Right lobe of liver (tissue), 6 donors: ENCODE measurements around the gene SMC4. TPM values are rescaled to one million over a fixed set of nuclear protein-coding genes. Genes with fewer than 3 reads are reported as not detected.
A peak's percentile ranks its signal among the peaks of the same experiment; 100 is the strongest.

ENCODE experiments used
- ATAC-seq, 4 donors: fragments of 200-7000 bp; cut with Tn5 transposase; one replicate each; pipeline ENCODE4 v1.9.1; 2020; ENCODE audit warnings: mild to moderate bottlenecking in 4 of 4, moderate library complexity in 4 of 4
- DNase-seq, 3 donors: peaks; one replicate each; pipeline ENCODE4 v3.0.0-alpha.2; 2020
- H3K27ac ChIP-seq, 3 donors: fragments of 200-600 bp; one replicate each; pipeline ENCODE4 v1.8.0; 2022
- H3K27me3 ChIP-seq, 2 donors: fragments of 200-600 bp; one replicate each; pipeline ENCODE4 v1.8.0; 2022
- H3K36me3 ChIP-seq, 4 donors: fragments of 200-600 bp; sonication (generic) in 1 of 4; one replicate each; pipeline versions ENCODE4 v1.5.1 to v1.8.0; 2017 to 2022; ENCODE audit warnings: control low read depth in 1 of 4
- H3K4me1 ChIP-seq, 4 donors: fragments of 200-600 bp; sonication (generic) in 1 of 4; one replicate each; pipeline versions ENCODE4 v1.5.1 to v1.8.0; 2017 to 2022; ENCODE audit warnings: control low read depth in 1 of 4
- H3K4me3 ChIP-seq, 3 donors: fragments of 200-600 bp; one replicate each; pipeline ENCODE4 v1.8.0; 2022
- H3K9me3 ChIP-seq, 4 donors: fragments of 200-600 bp; sonication (generic) in 1 of 4; one replicate each; pipeline versions ENCODE4 v1.5.1 to v1.8.0; 2017 to 2022; ENCODE audit warnings: control low read depth in 1 of 4
- CTCF ChIP-seq, 4 donors: fragments of 200-600 bp in 3 of 4; fragments of 450-650 bp in 1 of 4; IDR thresholded peaks; one replicate each; pipeline versions ENCODE4 v1.5.1 to v1.8.0; 2016 to 2022; ENCODE audit warnings: antibody characterized with exemption in 4 of 4, mild to moderate bottlenecking in 2 of 4
- POLR2A ChIP-seq: fragments of 450-650 bp; IDR thresholded peaks from one replicate; pipeline ENCODE4 v1.6.1; 2017; ENCODE audit warnings: antibody characterized with exemption, mild to moderate bottlenecking
- WGBS: methylation state at CpG from one replicate; pipeline ENCODE4 v1.1.6; 2018; ENCODE audit warnings: low coverage, low lambda C conversion rate; ENCODE audit not compliant: insufficient coverage; ENCODE audit errors: missing lambda C conversion rate; 5-methylcytosine and 5-hydroxymethylcytosine counted together
- intact Hi-C, 2 donors: fragments of 100-400 bp; cut with DNase I; formaldehyde crosslinking; loops; one replicate each; pipeline versions ENCODE4 v1.11.2 to v1.14.1; 2022
- total RNA-seq, 6 experiments: library from RNA; depleted of rRNA in 2 of 6; stranded (reverse); fragments of >200 nt in 2 of 6; fragmentation: NEBNext Ultra II Directional in 3 of 6; extraction: Animal tissue kit (Norgen Biotek cat#: 25700) in 3 of 6; gene quantifications; one replicate each; pipeline versions ENCODE4 v1.1.0 to v1.2.4, GENCODE V29; 2016 to 2023
- donor health status: DM: no; HTN: yes; CAD: no.
- donor health status: DM: no; HTN: no; CAD: no.
- donor health status: DM: no; HTN: no; CAD: no.
- donor health status: DM: no; HTN: yes; CAD: no.
- donor health status: DM: no; HTN: yes; CAD: no.

SMC4 gene
- total RNA-seq, 6 experiments from 2014 or later = 11.3 to 26.7 (median 18.1) TPM

DNA sequence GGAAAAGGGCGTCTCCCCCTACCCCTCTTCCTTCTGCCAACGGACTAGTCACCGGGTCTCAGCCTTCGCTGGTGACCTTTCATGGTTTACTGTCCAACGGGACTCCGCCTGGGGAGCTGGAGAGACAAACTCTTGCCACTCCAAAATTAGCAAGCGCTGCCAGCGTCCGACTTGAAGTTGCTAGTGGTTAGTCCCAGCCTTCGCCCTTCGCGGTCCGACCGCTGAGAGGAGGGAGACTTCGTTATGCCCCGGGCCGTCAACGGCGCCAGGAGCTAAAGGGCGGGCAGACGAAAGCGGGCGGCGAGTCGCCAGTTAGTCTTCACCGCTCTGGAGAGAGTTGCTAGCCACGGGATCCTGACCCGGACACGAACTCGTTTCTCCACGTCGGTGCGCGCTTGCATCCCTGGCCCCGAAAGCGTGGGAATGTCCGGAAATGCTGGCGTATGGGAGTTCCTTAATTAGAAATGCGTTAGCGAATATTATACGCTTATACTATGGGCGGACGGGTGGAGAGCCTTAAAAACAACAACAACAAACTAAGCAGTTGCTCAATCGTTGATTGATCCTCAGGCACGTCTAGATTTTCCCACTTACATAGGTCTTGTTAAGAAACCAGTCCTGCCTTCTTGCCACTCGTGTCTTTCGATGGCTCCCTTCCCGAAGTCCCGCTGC lies 716 bp downstream of the SMC4 start:
- no peaks in the 10 kb centered on the region for H3K27me3 ChIP-seq
- H3K4me3 ChIP-seq = peak overlapping the region; percentile 70 to 83 (median 78)
- TF ChIP-seq CTCF (IDR thresholded peaks at IDR 0.05) (no peak), POLR2A (no peak)
- intact Hi-C loops = no loop called here
- H3K36me3 ChIP-seq = no peaks in the 10 kb centered on the region
- DNase-seq (peak; percentile 68 to 78 (median 70)), ATAC-seq (peak; percentile 32 to 51 (median 42))
- no peaks in the 10 kb centered on the region for H3K9me3 ChIP-seq
- H3K27ac ChIP-seq = peak overlapping the region; percentile 77 to 88 (median 81)
- under 1% methylated on average over 21 of the region's 49 CpGs for WGBS
- peaks cover 0 to 14% (median 0%) of the 10 kb centered on the region in 4 donors for H3K4me1 ChIP-seq

DNA sequence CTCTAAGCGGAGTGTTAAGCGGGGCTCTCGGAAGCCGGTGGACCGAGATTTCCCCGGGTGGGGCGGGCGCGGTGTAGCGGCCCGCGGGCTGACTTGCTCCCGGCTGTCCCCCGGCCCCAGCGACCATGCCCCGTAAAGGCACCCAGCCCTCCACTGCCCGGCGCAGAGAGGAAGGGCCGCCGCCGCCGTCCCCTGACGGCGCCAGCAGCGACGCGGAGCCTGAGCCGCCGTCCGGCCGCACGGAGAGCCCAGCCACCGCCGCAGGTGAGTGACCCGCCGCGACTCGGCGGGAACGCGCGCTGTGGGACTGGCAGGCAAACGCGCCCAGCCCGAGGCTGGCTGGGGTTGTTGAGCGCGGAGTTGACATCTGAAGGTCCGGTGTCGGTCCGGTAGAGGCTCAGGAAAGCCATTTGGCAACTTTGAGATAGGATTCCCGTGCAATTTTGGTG lies 1.3 kb downstream of the SMC4 start:
- peak; percentile 50 to 74 (median 62) for DNase-seq
- peak; percentile 16 to 59 (median 52) for ATAC-seq
- no peaks in the 10 kb centered on the region for H3K9me3 ChIP-seq
- H3K4me3 ChIP-seq = peak overlapping the region; percentile 70 to 83 (median 78)
- peak overlapping the region; percentile 77 to 88 (median 81) for H3K27ac ChIP-seq
- H3K36me3 ChIP-seq = no peaks in the 10 kb centered on the region
- peaks cover 0 to 14% (median 0%) of the 10 kb centered on the region in 4 donors for H3K4me1 ChIP-seq
- no peaks in the 10 kb centered on the region for H3K27me3 ChIP-seq
- no peak for TF ChIP-seq CTCF (IDR thresholded peaks at IDR 0.05)
- TF ChIP-seq POLR2A = no peak
- WGBS = 0% methylated on average over 6 of the region's 51 CpGs
- intact Hi-C loops = no loop called here

GRCh38 chr3:160401291-160402095 lies 2.0 kb downstream of the SMC4 start:
- Histone ChIP-seq H3K36me3 (no peaks in the 10 kb centered on the region), H3K4me3 (peak overlapping the region; percentile 70 to 83 (median 78)), H3K9me3 (no peaks in the 10 kb centered on the region), H3K27me3 (no peaks in the 10 kb centered on the region), H3K27ac (peak overlapping the region; percentile 77 to 88 (median 81)), H3K4me1 (peaks cover 0 to 14% (median 0%) of the 10 kb centered on the region in 4 donors)
- no peak for DNase-seq
- intact Hi-C loops = no loop called here
- no peak for TF ChIP-seq CTCF (IDR thresholded peaks at IDR 0.05)
- no peak for TF ChIP-seq POLR2A
- ATAC-seq = no peak
- 6% methylated on average over 16 of the region's 16 CpGs for WGBS

DNA sequence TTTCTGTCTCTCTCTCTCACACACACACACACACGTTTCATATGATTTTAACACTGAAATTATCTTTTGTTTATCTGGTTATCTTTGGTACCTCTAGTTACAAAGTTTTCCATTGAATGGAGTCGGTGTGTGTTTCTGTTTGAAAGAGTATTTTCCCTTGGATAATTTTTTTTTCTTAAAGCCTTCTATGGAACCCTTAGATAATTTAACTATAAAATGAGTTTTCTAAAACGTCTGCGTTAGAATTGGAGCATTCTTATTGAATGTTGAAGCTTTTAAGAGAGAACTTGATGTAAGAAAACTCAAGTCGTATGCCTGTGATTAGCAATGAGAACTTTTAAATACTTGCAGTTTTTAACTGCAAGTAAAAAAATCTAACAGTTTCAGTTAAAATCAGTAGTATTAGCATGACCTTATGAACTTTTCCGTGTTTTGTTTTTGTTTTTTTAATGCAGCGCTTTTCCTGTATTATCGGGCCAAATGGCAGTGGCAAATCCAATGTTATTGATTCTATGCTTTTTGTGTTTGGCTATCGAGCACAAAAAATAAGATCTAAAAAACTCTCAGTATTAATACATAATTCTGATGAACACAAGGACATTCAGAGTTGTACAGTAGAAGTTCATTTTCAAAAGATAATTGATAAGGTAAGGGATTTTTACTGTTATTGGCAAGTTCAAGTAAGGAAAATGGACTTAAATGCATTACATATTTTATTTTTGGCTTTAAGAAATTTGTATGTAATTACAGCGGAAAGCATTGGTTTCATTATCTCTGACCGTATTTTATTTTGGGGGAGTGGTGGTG lies 3.0 kb downstream of the SMC4 start:
- peak overlapping the region in 2 of 3 donors; percentile 9 to 77 for H3K27ac ChIP-seq
- intact Hi-C loops = no loop called here
- no peak overlapping the region for H3K4me3 ChIP-seq
- DNase-seq (no peak), ATAC-seq (no peak)
- H3K27me3 ChIP-seq = no peaks in the 10 kb centered on the region
- TF ChIP-seq POLR2A = no peak
- no peak for TF ChIP-seq CTCF (IDR thresholded peaks at IDR 0.05)
- peaks cover 0 to 14% (median 0%) of the 10 kb centered on the region in 4 donors for H3K4me1 ChIP-seq
- no peaks in the 10 kb centered on the region for H3K9me3 ChIP-seq
- H3K36me3 ChIP-seq = peaks cover 0 to 4% (median 0%) of the 10 kb centered on the region in 4 donors
- whole genome bisulfite sequencing = 28% methylated on average over 11 of the region's 11 CpGs
